Measurements from ENCODE around the gene PLA2G4B.

Gene PLA2G4B

DNA sequence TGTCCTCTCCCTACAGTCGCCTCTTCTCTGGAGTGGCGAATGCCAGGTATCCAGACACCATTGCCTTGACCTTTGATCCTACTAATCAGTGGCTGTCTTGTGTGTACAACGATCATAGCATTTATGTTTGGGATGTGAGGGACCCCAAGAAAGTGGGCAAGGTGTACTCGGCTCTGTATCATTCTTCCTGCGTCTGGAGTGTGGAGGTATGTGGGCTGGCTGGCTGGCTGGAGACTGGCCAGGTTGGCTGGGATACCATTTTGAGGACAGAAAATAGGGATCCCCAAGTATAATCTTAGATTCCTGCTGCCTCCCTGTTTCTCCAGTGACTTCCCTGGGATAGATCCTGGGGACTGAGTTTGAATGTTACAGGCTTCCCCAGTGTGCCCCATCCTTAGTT is 24.1 kb upstream of the PLA2G4B start:
- TF ChIP-seq POLR2AphosphoS5 (IDR thresholded peaks at IDR 0.05; ENCODE audit: low read depth, low read length) = no peak
- TF ChIP-seq PAX5 (IDR thresholded peaks at IDR 0.05; ENCODE audit: insufficient read depth, low read length, severe bottlenecking) = no peak
- no peak for TF ChIP-seq POU2F2 (IDR thresholded peaks at IDR 0.05; ENCODE audit: low read depth, low read length)
- no peak for TF ChIP-seq SPI1 (IDR thresholded peaks at IDR 0.05; ENCODE audit: low read depth, low read length)
- no peak for TF ChIP-seq POLR2A (IDR thresholded peaks at IDR 0.05; ENCODE audit: low read depth, low read length)
- TF ChIP-seq TAF1 (IDR thresholded peaks at IDR 0.05; ENCODE audit: low read depth, low read length) = no peak
- FAIRE-seq = no peak
- no peak for DNase-seq (ENCODE audit: insufficient read length, low spot score)

GRCh38 chr15:41816788-41817187 is 21.9 kb upstream of the PLA2G4B start:
- FAIRE-seq (no peak), DNase-seq (ENCODE audit: insufficient read length, low spot score) (no peak)
- no peak for TF ChIP-seq PAX5 (IDR thresholded peaks at IDR 0.05; ENCODE audit: insufficient read depth, low read length, severe bottlenecking)
- no peak for TF ChIP-seq POLR2A (IDR thresholded peaks at IDR 0.05; ENCODE audit: low read depth, low read length)
- no peak for TF ChIP-seq POU2F2 (IDR thresholded peaks at IDR 0.05; ENCODE audit: low read depth, low read length)
- no peak for TF ChIP-seq TAF1 (IDR thresholded peaks at IDR 0.05; ENCODE audit: low read depth, low read length)
- TF ChIP-seq SPI1 (IDR thresholded peaks at IDR 0.05; ENCODE audit: low read depth, low read length) = no peak
- TF ChIP-seq POLR2AphosphoS5 (IDR thresholded peaks at IDR 0.05; ENCODE audit: low read depth, low read length) = no peak

- no peak for TF ChIP-seq POLR2AphosphoS5 (IDR thresholded peaks at IDR 0.05; ENCODE audit: low read depth, low read length)
- no peak for TF ChIP-seq PAX5 (IDR thresholded peaks at IDR 0.05; ENCODE audit: insufficient read depth, low read length, severe bottlenecking)
- TF ChIP-seq POU2F2 (IDR thresholded peaks at IDR 0.05; ENCODE audit: low read depth, low read length) = no peak
- TF ChIP-seq POLR2A (IDR thresholded peaks at IDR 0.05; ENCODE audit: low read depth, low read length) = no peak
- TF ChIP-seq SPI1 (IDR thresholded peaks at IDR 0.05; ENCODE audit: low read depth, low read length) = no peak
- no peak for TF ChIP-seq TAF1 (IDR thresholded peaks at IDR 0.05; ENCODE audit: low read depth, low read length)
- DNase-seq (ENCODE audit: insufficient read length, low spot score) (no peak), FAIRE-seq (no peak)
Observed at GRCh38 chr15:41817327-41817726, 21.3 kb upstream of the PLA2G4B start.

DNA sequence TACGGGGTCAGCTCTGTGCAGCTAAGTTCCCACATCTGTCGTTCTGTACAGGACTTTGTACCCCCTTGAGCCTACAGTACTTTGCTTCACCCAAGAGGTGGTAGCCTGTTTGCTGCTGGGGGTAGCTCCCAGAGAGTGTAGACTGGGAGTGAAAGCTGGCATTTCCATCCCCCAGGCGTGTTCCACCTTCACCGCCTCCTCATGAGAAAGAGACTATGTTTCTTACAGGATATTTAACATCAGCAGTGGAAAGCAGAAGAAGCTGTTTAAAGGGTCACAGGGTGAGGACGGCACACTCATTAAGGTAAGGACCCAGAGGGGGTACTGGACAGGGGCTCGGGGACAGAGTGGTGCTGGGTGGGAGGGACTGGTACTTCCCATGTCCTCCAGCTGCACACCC is 20.9 kb upstream of the PLA2G4B start:
- TF ChIP-seq POU2F2 (IDR thresholded peaks at IDR 0.05; ENCODE audit: low read depth, low read length) (no peak), PAX5 (IDR thresholded peaks at IDR 0.05; ENCODE audit: insufficient read depth, low read length, severe bottlenecking) (no peak), POLR2AphosphoS5 (IDR thresholded peaks at IDR 0.05; ENCODE audit: low read depth, low read length) (no peak), POLR2A (IDR thresholded peaks at IDR 0.05; ENCODE audit: low read depth, low read length) (no peak), TAF1 (IDR thresholded peaks at IDR 0.05; ENCODE audit: low read depth, low read length) (no peak), SPI1 (IDR thresholded peaks at IDR 0.05; ENCODE audit: low read depth, low read length) (no peak)
- FAIRE-seq (no peak), DNase-seq (ENCODE audit: insufficient read length, low spot score) (no peak)

DNA sequence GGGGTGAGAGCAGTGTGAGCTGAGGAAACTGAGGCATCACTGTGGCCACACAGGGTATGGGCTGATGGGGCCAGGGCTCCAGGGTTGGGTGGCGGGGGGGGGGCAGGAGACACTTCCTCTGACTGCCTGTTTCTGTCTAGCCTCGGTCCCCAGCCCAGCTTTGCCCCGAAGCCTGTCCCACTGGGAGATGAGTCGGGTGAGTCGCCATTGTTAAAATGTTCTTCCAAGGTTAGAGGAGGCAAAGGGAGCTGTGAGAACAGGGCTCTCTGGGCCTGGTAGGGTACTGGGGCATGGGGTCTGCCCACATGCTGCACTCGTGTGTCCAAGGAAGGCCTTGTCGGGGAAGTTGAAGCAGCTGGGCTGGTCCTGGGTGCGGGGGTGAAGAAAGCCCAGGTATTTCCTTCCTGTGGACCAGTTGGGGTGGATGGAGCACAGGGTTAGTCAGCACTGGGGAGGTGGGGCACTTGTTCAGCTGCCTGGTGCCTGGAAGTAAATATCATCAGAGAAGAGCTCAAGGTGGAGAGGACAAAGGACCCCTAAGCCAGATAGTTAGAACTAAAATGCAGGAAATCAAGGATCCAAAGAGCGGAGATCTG is 19.1 kb upstream of the PLA2G4B start:
- FAIRE-seq (no peak), DNase-seq (ENCODE audit: insufficient read length, low spot score) (no peak)
- TF ChIP-seq POU2F2 (IDR thresholded peaks at IDR 0.05; ENCODE audit: low read depth, low read length) (no peak), POLR2A (IDR thresholded peaks at IDR 0.05; ENCODE audit: low read depth, low read length) (no peak), POLR2AphosphoS5 (IDR thresholded peaks at IDR 0.05; ENCODE audit: low read depth, low read length) (no peak), SPI1 (IDR thresholded peaks at IDR 0.05; ENCODE audit: low read depth, low read length) (no peak), TAF1 (IDR thresholded peaks at IDR 0.05; ENCODE audit: low read depth, low read length) (no peak), PAX5 (IDR thresholded peaks at IDR 0.05; ENCODE audit: insufficient read depth, low read length, severe bottlenecking) (no peak)

DNA sequence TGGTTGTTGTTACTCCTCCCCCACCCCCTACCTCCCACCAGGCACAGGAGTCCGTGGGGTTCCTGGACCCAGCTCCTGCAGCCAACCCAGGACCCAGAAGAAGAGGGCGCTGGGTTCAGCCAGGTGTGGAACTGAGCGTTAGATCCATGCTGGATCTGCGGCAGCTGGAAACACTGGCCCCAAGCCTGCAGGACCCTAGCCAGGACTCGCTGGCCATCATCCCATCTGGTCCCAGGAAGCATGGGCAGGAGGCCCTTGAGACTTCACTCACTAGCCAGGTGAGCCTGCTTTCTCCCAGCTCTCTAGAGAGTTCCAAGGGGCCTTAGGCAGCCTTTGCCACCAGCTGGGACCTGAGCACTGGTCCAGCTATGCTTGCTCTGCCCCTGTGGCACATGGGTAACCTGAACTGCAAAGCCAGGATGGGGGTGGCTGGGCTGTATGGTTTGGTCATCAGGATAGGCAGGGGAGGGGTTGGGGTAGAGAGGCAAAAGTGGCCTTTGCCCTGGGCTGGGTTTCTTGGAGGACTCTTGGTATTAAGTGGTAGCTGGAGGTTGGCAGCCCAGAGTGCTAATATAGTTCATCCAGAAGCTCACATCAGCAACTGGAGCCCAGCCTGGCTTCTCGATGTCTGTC is 17.7 kb upstream of the PLA2G4B start:
- FAIRE-seq = no peak
- TF ChIP-seq PAX5 (IDR thresholded peaks at IDR 0.05; ENCODE audit: insufficient read depth, low read length, severe bottlenecking) = no peak
- no peak for TF ChIP-seq POU2F2 (IDR thresholded peaks at IDR 0.05; ENCODE audit: low read depth, low read length)
- no peak for TF ChIP-seq POLR2AphosphoS5 (IDR thresholded peaks at IDR 0.05; ENCODE audit: low read depth, low read length)
- TF ChIP-seq TAF1 (IDR thresholded peaks at IDR 0.05; ENCODE audit: low read depth, low read length) = no peak
- no peak for TF ChIP-seq SPI1 (IDR thresholded peaks at IDR 0.05; ENCODE audit: low read depth, low read length)
- no peak for TF ChIP-seq POLR2A (IDR thresholded peaks at IDR 0.05; ENCODE audit: low read depth, low read length)
- DNase-seq (ENCODE audit: insufficient read length, low spot score) = no peak

DNA sequence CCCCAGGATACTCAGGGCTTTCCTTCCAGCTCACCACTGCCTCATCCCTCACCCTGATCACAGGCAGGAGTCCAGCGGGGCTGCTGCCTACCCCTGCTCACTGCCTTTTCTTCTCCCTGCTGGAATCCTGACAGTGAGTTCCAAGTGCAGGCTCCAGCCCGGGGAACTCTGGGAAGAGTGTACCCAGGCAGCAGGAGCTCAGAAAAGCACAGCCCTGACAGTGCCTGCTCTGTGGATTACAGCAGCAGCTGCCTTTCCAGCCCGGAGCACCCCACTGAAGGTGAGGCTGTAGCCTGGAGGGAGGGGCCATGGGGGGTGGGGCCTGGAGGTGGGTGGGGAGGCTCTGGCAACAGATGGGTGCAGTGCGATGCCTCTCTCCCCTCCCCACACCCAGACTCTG is 16.8 kb upstream of the PLA2G4B start:
- no peak for FAIRE-seq
- no peak for DNase-seq (ENCODE audit: insufficient read length, low spot score)
- TF ChIP-seq PAX5 (IDR thresholded peaks at IDR 0.05; ENCODE audit: insufficient read depth, low read length, severe bottlenecking) = no peak
- no peak for TF ChIP-seq SPI1 (IDR thresholded peaks at IDR 0.05; ENCODE audit: low read depth, low read length)
- TF ChIP-seq TAF1 (IDR thresholded peaks at IDR 0.05; ENCODE audit: low read depth, low read length) = no peak
- TF ChIP-seq POLR2AphosphoS5 (IDR thresholded peaks at IDR 0.05; ENCODE audit: low read depth, low read length) = no peak
- TF ChIP-seq POU2F2 (IDR thresholded peaks at IDR 0.05; ENCODE audit: low read depth, low read length) = no peak
- TF ChIP-seq POLR2A (IDR thresholded peaks at IDR 0.05; ENCODE audit: low read depth, low read length) = no peak

GRCh38 chr15:41822471-41822870 is 16.2 kb upstream of the PLA2G4B start:
- DNase-seq (ENCODE audit: insufficient read length, low spot score) = no peak
- no peak for FAIRE-seq
- no peak for TF ChIP-seq POLR2A (IDR thresholded peaks at IDR 0.05; ENCODE audit: low read depth, low read length)
- no peak for TF ChIP-seq TAF1 (IDR thresholded peaks at IDR 0.05; ENCODE audit: low read depth, low read length)
- no peak for TF ChIP-seq SPI1 (IDR thresholded peaks at IDR 0.05; ENCODE audit: low read depth, low read length)
- no peak for TF ChIP-seq POU2F2 (IDR thresholded peaks at IDR 0.05; ENCODE audit: low read depth, low read length)
- TF ChIP-seq POLR2AphosphoS5 (IDR thresholded peaks at IDR 0.05; ENCODE audit: low read depth, low read length) = no peak
- no peak for TF ChIP-seq PAX5 (IDR thresholded peaks at IDR 0.05; ENCODE audit: insufficient read depth, low read length, severe bottlenecking)

DNA sequence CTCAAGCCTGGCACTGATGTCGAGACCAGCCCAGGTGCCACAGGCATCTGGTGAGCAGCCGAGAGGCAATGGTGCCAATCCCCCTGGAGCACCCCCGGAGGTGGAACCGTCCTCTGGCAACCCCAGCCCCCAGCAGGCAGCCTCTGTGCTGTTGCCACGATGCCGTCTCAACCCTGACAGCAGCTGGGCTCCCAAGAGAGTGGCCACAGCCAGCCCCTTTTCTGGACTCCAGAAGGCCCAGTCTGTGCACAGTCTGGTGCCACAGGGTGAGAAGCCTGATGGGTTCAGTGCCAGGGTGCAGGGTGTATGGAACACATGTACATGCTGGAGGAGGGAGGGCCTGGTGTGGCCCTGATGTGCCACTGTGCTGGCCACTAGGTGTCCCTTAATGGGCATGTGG is 15.7 kb upstream of the PLA2G4B start:
- FAIRE-seq = no peak
- TF ChIP-seq POLR2AphosphoS5 (IDR thresholded peaks at IDR 0.05; ENCODE audit: low read depth, low read length) (no peak), POU2F2 (IDR thresholded peaks at IDR 0.05; ENCODE audit: low read depth, low read length) (no peak), TAF1 (IDR thresholded peaks at IDR 0.05; ENCODE audit: low read depth, low read length) (no peak), PAX5 (IDR thresholded peaks at IDR 0.05; ENCODE audit: insufficient read depth, low read length, severe bottlenecking) (no peak), POLR2A (IDR thresholded peaks at IDR 0.05; ENCODE audit: low read depth, low read length) (no peak), SPI1 (IDR thresholded peaks at IDR 0.05; ENCODE audit: low read depth, low read length) (no peak)
- no peak for DNase-seq (ENCODE audit: insufficient read length, low spot score)

All from GM12891 (cell line).